Tibial nerve (tissue), 4 donors: Measurements from ENCODE around the gene SCG5.

Experiments
- CTCF ChIP-seq, 5 experiments: fragments of 200-600 bp in 3 of 5; fragments of 450-650 bp in 2 of 5; sonication (generic) in 3 of 5; IDR thresholded peaks; one replicate each; pipeline ENCODE4 v1.5.1; 2016 to 2019; ENCODE audit warnings: antibody characterized with exemption in 5 of 5, mild to moderate bottlenecking in 3 of 5, moderate library complexity in 2 of 5
- EP300 ChIP-seq, 2 donors: sonication (generic); formaldehyde crosslinking; IDR thresholded peaks; one replicate each; pipeline ENCODE4 v1.6.1; 2017; ENCODE audit warnings: antibody characterized with exemption in 2 of 2, mild to moderate bottlenecking in 1 of 2
- POLR2A ChIP-seq, 2 donors: fragments of 450-650 bp; IDR thresholded peaks; one replicate each; pipeline ENCODE4 v1.6.1; 2017; ENCODE audit warnings: antibody characterized with exemption in 2 of 2, mild to moderate bottlenecking in 2 of 2, moderate library complexity in 2 of 2

GRCh38 chr15:32736701-32737061 is 95.2 kb downstream of the SCG5 start:
- TF ChIP-seq CTCF (IDR thresholded peaks at IDR 0.05) (no peak), POLR2A (IDR thresholded peaks at IDR 0.05) (no peak), EP300 (IDR thresholded peaks at IDR 0.05) (no peak)
